ENCODE results near the gene NCEH1. TPM values are rescaled to one million over a fixed set of nuclear protein-coding genes. Genes with fewer than 3 reads are reported as not detected.

NCEH1 gene
- total RNA-seq, 1 experiment from 2014 or later, result 4.5 TPM

DNA sequence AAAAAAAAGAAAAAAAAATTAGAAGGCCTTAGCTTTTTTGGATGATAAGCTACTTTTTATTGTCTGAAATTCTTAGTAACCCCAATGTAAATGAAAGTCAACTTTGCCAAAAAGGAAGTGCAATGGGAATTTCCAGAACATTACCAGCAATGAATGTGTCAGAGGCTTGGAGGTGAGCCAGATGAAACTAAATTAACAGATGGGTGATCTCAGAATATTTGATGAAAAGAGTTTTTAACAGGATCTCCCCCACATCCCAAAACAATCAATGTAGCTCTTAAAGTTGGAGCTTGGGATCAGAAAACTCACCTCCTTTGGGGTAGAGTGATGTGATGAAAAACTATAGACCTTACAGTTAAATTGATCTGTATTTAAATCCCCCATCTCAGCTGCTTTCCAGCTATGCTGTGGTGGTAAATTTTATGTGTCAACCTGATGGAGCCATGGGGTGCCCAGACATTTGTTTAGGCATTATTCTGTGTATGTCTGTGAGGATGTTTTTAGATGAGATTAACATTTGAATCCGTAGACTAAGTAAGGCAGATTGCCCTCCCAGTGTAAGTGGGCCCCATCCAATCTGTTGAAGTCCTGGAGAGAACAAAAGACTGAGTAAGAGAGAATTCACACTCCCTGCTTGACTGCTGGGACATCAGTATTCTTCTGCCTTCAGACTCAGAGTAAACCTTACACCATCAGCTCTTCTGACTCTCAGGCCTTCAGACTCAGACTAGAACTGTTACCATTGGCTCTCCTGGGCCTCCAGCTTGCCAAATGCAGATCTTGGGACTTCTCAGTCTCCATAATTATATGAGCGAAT is 103.4 kb downstream of the NCEH1 start (continued):
- TF ChIP-seq, protein P1, sequence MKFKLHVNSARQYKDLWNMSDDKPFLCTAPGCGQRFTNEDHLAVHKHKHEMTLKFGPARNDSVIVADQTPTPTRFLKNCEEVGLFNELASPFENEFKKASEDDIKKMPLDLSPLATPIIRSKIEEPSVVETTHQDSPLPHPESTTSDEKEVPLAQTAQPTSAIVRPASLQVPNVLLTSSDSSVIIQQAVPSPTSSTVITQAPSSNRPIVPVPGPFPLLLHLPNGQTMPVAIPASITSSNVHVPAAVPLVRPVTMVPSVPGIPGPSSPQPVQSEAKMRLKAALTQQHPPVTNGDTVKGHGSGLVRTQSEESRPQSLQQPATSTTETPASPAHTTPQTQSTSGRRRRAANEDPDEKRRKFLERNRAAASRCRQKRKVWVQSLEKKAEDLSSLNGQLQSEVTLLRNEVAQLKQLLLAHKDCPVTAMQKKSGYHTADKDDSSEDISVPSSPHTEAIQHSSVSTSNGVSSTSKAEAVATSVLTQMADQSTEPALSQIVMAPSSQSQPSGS (CRISPR knock-in tag; IDR thresholded peaks at IDR 0.05; ENCODE audit: borderline replicate concordance, low read depth), result no peak

DNA sequence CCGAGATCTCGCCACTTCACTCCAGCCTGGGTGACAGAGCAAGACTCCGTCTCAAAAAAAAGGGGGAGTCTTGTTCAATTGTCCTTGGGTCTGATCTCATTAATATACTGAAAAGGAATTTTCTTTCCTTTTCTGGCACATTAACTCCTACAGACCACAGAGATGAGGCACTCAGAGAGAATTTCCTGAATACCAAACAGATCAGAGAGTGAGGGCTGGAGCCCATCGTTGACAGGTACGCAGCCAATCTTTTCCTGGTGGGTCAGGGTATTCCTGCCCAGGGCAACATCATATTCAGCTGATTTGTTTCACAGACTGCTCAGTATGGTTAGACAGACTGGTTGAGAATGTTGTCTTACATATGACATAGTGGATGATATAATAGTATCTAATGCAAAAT is 104.8 kb downstream of the NCEH1 start:
- Mint-ChIP-seq H3K36me3 (peaks cover 17% of the 10 kb centered on the region), H3K27me3 (ENCODE audit: low read depth) (no peaks in the 10 kb centered on the region; the same call in 1 of the 2 replicates), H3K4me1 (peaks cover 22% of the 10 kb centered on the region), H3K27ac (no peak overlapping the region), H3K9me3 (peaks cover 20% of the 10 kb centered on the region), H3K4me3 (no peak overlapping the region)
- POLR2A ChIA-PET, result no interaction called here
- CTCF ChIA-PET, result interaction anchor here (1.2 kb wide), 1 partner anchor 10 kb away, joined by 6 read pairs; no protein-coding TSS in a partner anchor
- no peak for ATAC-seq
- no peak for DNase-seq (ENCODE audit: low spot score)
- TF ChIP-seq ATF1 (CRISPR knock-in tag; IDR thresholded peaks at IDR 0.05) (no peak), MYBL2 (CRISPR knock-in tag; IDR thresholded peaks at IDR 0.05) (no peak), ETV6 (CRISPR knock-in tag; IDR thresholded peaks at IDR 0.05) (no peak)
- TF ChIP-seq, protein P2, sequence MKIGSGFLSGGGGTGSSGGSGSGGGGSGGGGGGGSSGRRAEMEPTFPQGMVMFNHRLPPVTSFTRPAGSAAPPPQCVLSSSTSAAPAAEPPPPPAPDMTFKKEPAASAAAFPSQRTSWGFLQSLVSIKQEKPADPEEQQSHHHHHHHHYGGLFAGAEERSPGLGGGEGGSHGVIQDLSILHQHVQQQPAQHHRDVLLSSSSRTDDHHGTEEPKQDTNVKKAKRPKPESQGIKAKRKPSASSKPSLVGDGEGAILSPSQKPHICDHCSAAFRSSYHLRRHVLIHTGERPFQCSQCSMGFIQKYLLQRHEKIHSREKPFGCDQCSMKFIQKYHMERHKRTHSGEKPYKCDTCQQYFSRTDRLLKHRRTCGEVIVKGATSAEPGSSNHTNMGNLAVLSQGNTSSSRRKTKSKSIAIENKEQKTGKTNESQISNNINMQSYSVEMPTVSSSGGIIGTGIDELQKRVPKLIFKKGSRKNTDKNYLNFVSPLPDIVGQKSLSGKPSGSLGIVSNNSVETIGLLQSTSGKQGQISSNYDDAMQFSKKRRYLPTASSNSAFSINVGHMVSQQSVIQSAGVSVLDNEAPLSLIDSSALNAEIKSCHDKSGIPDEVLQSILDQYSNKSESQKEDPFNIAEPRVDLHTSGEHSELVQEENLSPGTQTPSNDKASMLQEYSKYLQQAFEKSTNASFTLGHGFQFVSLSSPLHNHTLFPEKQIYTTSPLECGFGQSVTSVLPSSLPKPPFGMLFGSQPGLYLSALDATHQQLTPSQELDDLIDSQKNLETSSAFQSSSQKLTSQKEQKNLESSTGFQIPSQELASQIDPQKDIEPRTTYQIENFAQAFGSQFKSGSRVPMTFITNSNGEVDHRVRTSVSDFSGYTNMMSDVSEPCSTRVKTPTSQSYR (CRISPR knock-in tag; IDR thresholded peaks at IDR 0.05), result no peak

DNA sequence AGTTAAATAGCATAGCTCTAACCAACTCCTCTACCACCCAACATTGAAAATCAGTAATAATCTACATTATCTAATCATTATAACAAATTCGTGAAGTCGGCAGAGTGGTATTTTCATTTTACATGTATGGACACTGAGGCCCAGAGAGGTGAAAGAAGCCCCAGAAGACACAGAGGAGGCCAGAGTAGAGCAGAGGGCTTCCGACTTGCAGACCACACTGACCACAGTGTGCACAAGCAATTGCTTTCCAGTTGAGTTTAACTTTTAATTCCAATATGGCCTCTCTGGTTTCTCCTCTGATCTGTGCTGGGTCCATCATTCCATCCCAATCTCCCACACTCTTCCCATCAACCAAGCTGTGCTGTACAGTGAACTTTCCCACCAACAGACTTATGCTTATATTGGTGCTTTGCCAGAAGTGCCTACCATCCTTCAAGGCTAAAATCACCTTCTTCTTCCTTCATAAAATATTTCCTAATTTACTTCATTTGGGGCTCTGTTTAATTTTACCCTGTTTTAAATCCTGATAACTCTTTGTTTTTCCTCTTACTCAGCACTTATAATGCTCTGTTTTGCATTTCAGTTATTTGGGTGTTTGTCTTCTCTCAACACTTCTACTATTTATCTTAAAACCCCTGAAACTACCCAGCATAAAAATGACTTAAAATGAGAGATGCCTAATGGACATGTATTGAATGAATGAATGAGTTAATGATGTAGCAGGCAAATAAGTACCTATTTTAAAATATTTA is 105.8 kb downstream of the NCEH1 start:
- DNase-seq (ENCODE audit: low spot score) (no peak), ATAC-seq (no peak)
- Mint-ChIP-seq H3K9me3 (peaks cover 10% of the 10 kb centered on the region), H3K27ac (no peak overlapping the region), H3K4me3 (no peak overlapping the region), H3K36me3 (peaks cover 10% of the 10 kb centered on the region), H3K27me3 (ENCODE audit: low read depth) (no peaks in the 10 kb centered on the region), H3K4me1 (peaks cover 22% of the 10 kb centered on the region)
- ChIA-PET POLR2A (no interaction called here), CTCF (interaction anchor here (1.2 kb wide), 1 partner anchor 9 kb away, joined by 6 read pairs; no protein-coding TSS in a partner anchor)
- TF ChIP-seq, protein P3, sequence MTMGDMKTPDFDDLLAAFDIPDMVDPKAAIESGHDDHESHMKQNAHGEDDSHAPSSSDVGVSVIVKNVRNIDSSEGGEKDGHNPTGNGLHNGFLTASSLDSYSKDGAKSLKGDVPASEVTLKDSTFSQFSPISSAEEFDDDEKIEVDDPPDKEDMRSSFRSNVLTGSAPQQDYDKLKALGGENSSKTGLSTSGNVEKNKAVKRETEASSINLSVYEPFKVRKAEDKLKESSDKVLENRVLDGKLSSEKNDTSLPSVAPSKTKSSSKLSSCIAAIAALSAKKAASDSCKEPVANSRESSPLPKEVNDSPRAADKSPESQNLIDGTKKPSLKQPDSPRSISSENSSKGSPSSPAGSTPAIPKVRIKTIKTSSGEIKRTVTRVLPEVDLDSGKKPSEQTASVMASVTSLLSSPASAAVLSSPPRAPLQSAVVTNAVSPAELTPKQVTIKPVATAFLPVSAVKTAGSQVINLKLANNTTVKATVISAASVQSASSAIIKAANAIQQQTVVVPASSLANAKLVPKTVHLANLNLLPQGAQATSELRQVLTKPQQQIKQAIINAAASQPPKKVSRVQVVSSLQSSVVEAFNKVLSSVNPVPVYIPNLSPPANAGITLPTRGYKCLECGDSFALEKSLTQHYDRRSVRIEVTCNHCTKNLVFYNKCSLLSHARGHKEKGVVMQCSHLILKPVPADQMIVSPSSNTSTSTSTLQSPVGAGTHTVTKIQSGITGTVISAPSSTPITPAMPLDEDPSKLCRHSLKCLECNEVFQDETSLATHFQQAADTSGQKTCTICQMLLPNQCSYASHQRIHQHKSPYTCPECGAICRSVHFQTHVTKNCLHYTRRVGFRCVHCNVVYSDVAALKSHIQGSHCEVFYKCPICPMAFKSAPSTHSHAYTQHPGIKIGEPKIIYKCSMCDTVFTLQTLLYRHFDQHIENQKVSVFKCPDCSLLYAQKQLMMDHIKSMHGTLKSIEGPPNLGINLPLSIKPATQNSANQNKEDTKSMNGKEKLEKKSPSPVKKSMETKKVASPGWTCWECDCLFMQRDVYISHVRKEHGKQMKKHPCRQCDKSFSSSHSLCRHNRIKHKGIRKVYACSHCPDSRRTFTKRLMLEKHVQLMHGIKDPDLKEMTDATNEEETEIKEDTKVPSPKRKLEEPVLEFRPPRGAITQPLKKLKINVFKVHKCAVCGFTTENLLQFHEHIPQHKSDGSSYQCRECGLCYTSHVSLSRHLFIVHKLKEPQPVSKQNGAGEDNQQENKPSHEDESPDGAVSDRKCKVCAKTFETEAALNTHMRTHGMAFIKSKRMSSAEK (CRISPR knock-in tag; IDR thresholded peaks at IDR 0.05; ENCODE audit: borderline replicate concordance), result no peak
- TF ChIP-seq, protein P4, sequence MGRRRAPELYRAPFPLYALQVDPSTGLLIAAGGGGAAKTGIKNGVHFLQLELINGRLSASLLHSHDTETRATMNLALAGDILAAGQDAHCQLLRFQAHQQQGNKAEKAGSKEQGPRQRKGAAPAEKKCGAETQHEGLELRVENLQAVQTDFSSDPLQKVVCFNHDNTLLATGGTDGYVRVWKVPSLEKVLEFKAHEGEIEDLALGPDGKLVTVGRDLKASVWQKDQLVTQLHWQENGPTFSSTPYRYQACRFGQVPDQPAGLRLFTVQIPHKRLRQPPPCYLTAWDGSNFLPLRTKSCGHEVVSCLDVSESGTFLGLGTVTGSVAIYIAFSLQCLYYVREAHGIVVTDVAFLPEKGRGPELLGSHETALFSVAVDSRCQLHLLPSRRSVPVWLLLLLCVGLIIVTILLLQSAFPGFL (CRISPR knock-in tag; IDR thresholded peaks at IDR 0.05; ENCODE audit: borderline replicate concordance), result no peak
- no peak for TF ChIP-seq PRRX2 (CRISPR knock-in tag; IDR thresholded peaks at IDR 0.05)
- no peak for TF ChIP-seq SP1 (CRISPR knock-in tag; conservative IDR thresholded peaks at IDR 0.05)
- TF ChIP-seq, protein P5, sequence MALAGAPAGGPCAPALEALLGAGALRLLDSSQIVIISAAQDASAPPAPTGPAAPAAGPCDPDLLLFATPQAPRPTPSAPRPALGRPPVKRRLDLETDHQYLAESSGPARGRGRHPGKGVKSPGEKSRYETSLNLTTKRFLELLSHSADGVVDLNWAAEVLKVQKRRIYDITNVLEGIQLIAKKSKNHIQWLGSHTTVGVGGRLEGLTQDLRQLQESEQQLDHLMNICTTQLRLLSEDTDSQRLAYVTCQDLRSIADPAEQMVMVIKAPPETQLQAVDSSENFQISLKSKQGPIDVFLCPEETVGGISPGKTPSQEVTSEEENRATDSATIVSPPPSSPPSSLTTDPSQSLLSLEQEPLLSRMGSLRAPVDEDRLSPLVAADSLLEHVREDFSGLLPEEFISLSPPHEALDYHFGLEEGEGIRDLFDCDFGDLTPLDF (CRISPR knock-in tag; IDR thresholded peaks at IDR 0.05), result no peak
- TF ChIP-seq EMX1 (CRISPR knock-in tag; IDR thresholded peaks at IDR 0.05), result no peak
- no peak for TF ChIP-seq ZNF232 (CRISPR knock-in tag; IDR thresholded peaks at IDR 0.05)
- no peak for TF ChIP-seq HMGA2 (CRISPR knock-in tag; IDR thresholded peaks at IDR 0.05)
- TF ChIP-seq, protein P6, sequence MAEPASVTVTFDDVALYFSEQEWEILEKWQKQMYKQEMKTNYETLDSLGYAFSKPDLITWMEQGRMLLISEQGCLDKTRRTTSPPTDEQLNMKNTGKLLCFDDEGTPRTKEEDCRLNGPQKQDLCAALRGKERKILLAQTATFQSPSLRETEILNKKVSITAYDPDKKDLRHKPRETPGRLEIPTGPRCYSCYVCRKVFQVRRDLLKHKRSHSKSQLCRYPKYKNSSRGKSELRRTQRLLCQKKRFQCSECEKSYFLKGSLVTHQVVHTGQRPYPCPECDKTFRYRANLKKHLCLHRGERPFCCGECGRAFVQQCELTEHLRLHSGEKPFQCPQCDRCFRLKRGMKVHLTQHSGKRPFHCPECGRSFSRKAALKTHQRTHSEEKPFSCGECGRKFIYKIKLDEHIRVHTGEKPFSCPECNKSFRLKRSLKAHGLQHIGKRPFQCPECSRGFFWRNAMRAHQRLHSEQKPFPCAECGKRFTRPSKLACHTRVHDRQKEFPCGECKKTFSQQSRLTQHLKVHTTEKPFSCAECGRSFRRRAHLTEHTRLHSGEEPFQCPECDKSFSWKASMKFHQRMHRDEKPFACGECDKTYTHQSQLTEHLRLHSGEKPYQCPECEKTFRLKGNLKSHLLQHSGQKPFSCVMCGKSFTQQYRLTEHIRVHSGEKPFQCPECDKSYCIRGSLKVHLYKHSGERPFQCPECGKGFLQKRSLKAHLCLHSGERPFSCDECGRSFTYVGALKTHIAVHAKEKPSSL (CRISPR knock-in tag; conservative IDR thresholded peaks at IDR 0.05), result no peak
- no peak for TF ChIP-seq TP53 (CRISPR knock-in tag; IDR thresholded peaks at IDR 0.05)
- TF ChIP-seq GABPB1 (CRISPR knock-in tag; IDR thresholded peaks at IDR 0.05), result no peak
- no peak for TF ChIP-seq ZNF396 (CRISPR knock-in tag; IDR thresholded peaks at IDR 0.05; ENCODE audit: borderline replicate concordance)
